Right lobe of liver (tissue), 4 donors: Measurements from ENCODE around the gene FILIP1L.

Experiments used
- CTCF ChIP-seq, 4 donors: fragments of 200-600 bp in 3 of 4; fragments of 450-650 bp in 1 of 4; IDR thresholded peaks; one replicate each; pipeline versions ENCODE4 v1.5.1 to v1.8.0; 2016 to 2022; ENCODE audit warnings: antibody characterized with exemption in 4 of 4, mild to moderate bottlenecking in 2 of 4
- POLR2A ChIP-seq: fragments of 450-650 bp; IDR thresholded peaks from one replicate; pipeline ENCODE4 v1.6.1; 2017; ENCODE audit warnings: antibody characterized with exemption, mild to moderate bottlenecking
- donor health status: DM: no; HTN: no; CAD: no.
- donor health status: DM: no; HTN: no; CAD: no.
- donor health status: DM: no; HTN: yes; CAD: no.

GRCh38 chr3:100106094-100106493 is 8.2 kb downstream of the FILIP1L start:
- TF ChIP-seq POLR2A (no peak), CTCF (IDR thresholded peaks at IDR 0.05) (no peak)
